HuH-7.5 (cell line): Measurements from ENCODE around the gene RHOF.

Source experiments
- DNase-seq: peaks from one replicate; pipeline ENCODE4 v3.0.0; 2011; ENCODE audit warnings: low spot score

Gene RHOF

GRCh38 chr12:121793440-121793837, at the start of gene RHOF:
Gene RHOF, minus strand, starts transcription at chr12:121793688. Its CDS starts 55 bp downstream, at chr12:121793633.
- DNase-seq = no peak

- no peak for DNase-seq
Observed at GRCh38 chr12:121839993-121840761, 46.7 kb upstream of the RHOF start.

GRCh38 chr12:121839106-121839992, 45.9 kb upstream of the RHOF start:
- peak; percentile 46 for DNase-seq

- DNase-seq = no peak
Observed at GRCh38 chr12:121838126-121838525, 44.6 kb upstream of the RHOF start.

GRCh38 chr12:121837680-121838079, 44.2 kb upstream of the RHOF start:
- no peak for DNase-seq

- DNase-seq = no peak
Observed at GRCh38 chr12:121831571-121832245, 38.2 kb upstream of the RHOF start.

GRCh38 chr12:121830588-121831265, 37.2 kb upstream of the RHOF start:
- no peak for DNase-seq

- DNase-seq = no peak
Observed at GRCh38 chr12:121830134-121830533, 36.6 kb upstream of the RHOF start.

- no peak for DNase-seq
Observed at GRCh38 chr12:121829250-121829918, 35.9 kb upstream of the RHOF start.

GRCh38 chr12:121828826-121829225, 35.3 kb upstream of the RHOF start:
- no peak for DNase-seq

- DNase-seq = no peak
Observed at GRCh38 chr12:121828306-121828705, 34.8 kb upstream of the RHOF start.

- DNase-seq = no peak
Observed at GRCh38 chr12:121827351-121828099, 34.0 kb upstream of the RHOF start.

- DNase-seq = no peak
Observed at GRCh38 chr12:121826318-121827150, 33.0 kb upstream of the RHOF start.

- DNase-seq = no peak
Observed at GRCh38 chr12:121825041-121825523, 31.6 kb upstream of the RHOF start.

GRCh38 chr12:121823727-121824115, 30.2 kb upstream of the RHOF start:
- DNase-seq = no peak

GRCh38 chr12:121823101-121823726, 29.7 kb upstream of the RHOF start:
- DNase-seq = no peak

GRCh38 chr12:121822393-121823100, 29.1 kb upstream of the RHOF start:
- no peak for DNase-seq

- DNase-seq = no peak
Observed at GRCh38 chr12:121820056-121820455, 26.6 kb upstream of the RHOF start.
